ENCODE measurements around the gene TACR3. TPM values are rescaled to one million over a fixed set of nuclear protein-coding genes. Genes with fewer than 3 reads are reported as not detected.

TACR3 gene
- total and polyA plus RNA-seq, 2 of the 4 experiments (the other 2 are of a cell fraction) = not detected

- Histone ChIP-seq H3K36me3 (ENCODE audit: control insufficient read depth, insufficient read depth, low read length) (no peaks in the 10 kb centered on the region), H3K27ac (ENCODE audit: insufficient read depth, low read length) (no peak overlapping the region), H3K4me1 (ENCODE audit: control insufficient read depth, insufficient read depth, low read length) (no peaks in the 10 kb centered on the region), H2BK20ac (ENCODE audit: low read depth, low read length) (no peak overlapping the region), H3K4me3 (ENCODE audit: insufficient read depth, low read depth, low read length) (no peak overlapping the region), H3K9me3 (ENCODE audit: control insufficient read depth, insufficient read depth, low read length) (no peaks in the 10 kb centered on the region), H3K14ac (replicated peaks; ENCODE audit: low read depth, low read length) (no peak overlapping the region), H3K27me3 (ENCODE audit: control insufficient read depth, insufficient read depth, low read length) (no peaks in the 10 kb centered on the region), H4K20me1 (ENCODE audit: insufficient read depth, low read length) (no peaks in the 10 kb centered on the region), H3K79me1 (ENCODE audit: low read depth in 1 of 2, low read length in 2 of 2) (no peaks in the 10 kb centered on the region), H3K56ac (ENCODE audit: extremely low read depth, insufficient read depth, low read length) (no peak overlapping the region), H4K5ac (ENCODE audit: low read depth, low read length) (no peak overlapping the region), H2BK15ac (ENCODE audit: low read depth, low read length) (no peak overlapping the region), H3K4me2 (ENCODE audit: low read depth, low read length) (no peak overlapping the region), H2BK120ac (ENCODE audit: low read depth, low read length) (no peak overlapping the region), H3K4ac (ENCODE audit: low read depth, low read length) (no peak overlapping the region), H3K9ac (ENCODE audit: low read depth, low read length) (no peak overlapping the region), H2AFZ (replicated peaks; ENCODE audit: low read length, poor library complexity) (no peak overlapping the region), H2AK5ac (ENCODE audit: low read depth, low read length) (no peak overlapping the region), H3K18ac (ENCODE audit: low read depth, low read length) (no peak overlapping the region), H2BK5ac (ENCODE audit: low read depth, low read length, poor library complexity, severe bottlenecking) (no peak overlapping the region), H4K8ac (ENCODE audit: low read depth in 2 of 2, low read length in 2 of 2) (no peak overlapping the region), H4K91ac (ENCODE audit: insufficient read depth, low read depth, low read length) (no peak overlapping the region), H3K23ac (ENCODE audit: low read depth, low read length) (no peak overlapping the region), H2AK9ac (replicated peaks; ENCODE audit: low read depth, low read length, poor library complexity) (no peak overlapping the region), H3K9me1 (ENCODE audit: insufficient read depth, low read length) (no peaks in the 10 kb centered on the region)
- no peak for TF ChIP-seq RCOR1 (IDR thresholded peaks at IDR 0.05; ENCODE audit: insufficient replicate concordance, low read length)
- TF ChIP-seq CEBPB (IDR thresholded peaks at IDR 0.05; ENCODE audit: low read depth, low read length) = no peak
- TF ChIP-seq, protein P1, sequence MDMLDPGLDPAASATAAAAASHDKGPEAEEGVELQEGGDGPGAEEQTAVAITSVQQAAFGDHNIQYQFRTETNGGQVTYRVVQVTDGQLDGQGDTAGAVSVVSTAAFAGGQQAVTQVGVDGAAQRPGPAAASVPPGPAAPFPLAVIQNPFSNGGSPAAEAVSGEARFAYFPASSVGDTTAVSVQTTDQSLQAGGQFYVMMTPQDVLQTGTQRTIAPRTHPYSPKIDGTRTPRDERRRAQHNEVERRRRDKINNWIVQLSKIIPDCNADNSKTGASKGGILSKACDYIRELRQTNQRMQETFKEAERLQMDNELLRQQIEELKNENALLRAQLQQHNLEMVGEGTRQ (IDR thresholded peaks at IDR 0.05; ENCODE audit: low read depth, low read length) = no peak
- TF ChIP-seq NFE2L2 (IDR thresholded peaks at IDR 0.05; ENCODE audit: low read depth, low read length) = no peak
- TF ChIP-seq FOS (IDR thresholded peaks at IDR 0.05; ENCODE audit: low read depth, low read length) = no peak
- no peak for TF ChIP-seq RAD21 (IDR thresholded peaks at IDR 0.05; ENCODE audit: low read length)
- TF ChIP-seq MXI1 (IDR thresholded peaks at IDR 0.05; ENCODE audit: borderline replicate concordance, low read depth, low read length) = no peak
- no peak for TF ChIP-seq RFX5 (IDR thresholded peaks at IDR 0.05; ENCODE audit: low read depth, low read length)
- TF ChIP-seq, protein P2, sequence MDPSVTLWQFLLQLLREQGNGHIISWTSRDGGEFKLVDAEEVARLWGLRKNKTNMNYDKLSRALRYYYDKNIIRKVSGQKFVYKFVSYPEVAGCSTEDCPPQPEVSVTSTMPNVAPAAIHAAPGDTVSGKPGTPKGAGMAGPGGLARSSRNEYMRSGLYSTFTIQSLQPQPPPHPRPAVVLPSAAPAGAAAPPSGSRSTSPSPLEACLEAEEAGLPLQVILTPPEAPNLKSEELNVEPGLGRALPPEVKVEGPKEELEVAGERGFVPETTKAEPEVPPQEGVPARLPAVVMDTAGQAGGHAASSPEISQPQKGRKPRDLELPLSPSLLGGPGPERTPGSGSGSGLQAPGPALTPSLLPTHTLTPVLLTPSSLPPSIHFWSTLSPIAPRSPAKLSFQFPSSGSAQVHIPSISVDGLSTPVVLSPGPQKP (IDR thresholded peaks at IDR 0.05; ENCODE audit: borderline replicate concordance, low read depth, low read length) = no peak
- TF ChIP-seq SMC3 (IDR thresholded peaks at IDR 0.05; ENCODE audit: low read depth, low read length) = no peak
- no peak for TF ChIP-seq MAZ (IDR thresholded peaks at IDR 0.05; ENCODE audit: borderline replicate concordance, low read depth, low read length)
- TF ChIP-seq CHD1 (IDR thresholded peaks at IDR 0.05; ENCODE audit: low read depth, low read length) = no peak
- TF ChIP-seq POLR2A (IDR thresholded peaks at IDR 0.05; ENCODE audit: low read depth, low read length) = no peak
- no peak for TF ChIP-seq BHLHE40 (IDR thresholded peaks at IDR 0.05; ENCODE audit: low read depth, low read length)
- TF ChIP-seq CTCF (conservative IDR thresholded peaks at IDR 0.05; ENCODE audit: low read depth, low read length) = no peak
- TF ChIP-seq MAFK (IDR thresholded peaks at IDR 0.05; ENCODE audit: low read depth, low read length) = no peak
- ATAC-seq (ENCODE audit: low read depth) (no peak), DNase-seq (no peak)
- no TSS peak for BruUV-seq (replicated peaks)
- CTCF ChIA-PET = no interaction called here
- dilution Hi-C loops (cut with HindIII; ENCODE audit: low sequenced_read_pairs, unreplicated experiment) = no loop called here
- intact Hi-C loops (cut with micrococcal nuclease) = no loop called here
- POLR2A ChIA-PET (ENCODE audit: unreplicated experiment) = no interaction called here
- in situ Hi-C loops (cut with MboI; ENCODE audit: low sequenced_read_pairs) = no loop called here
Measured at GRCh38 chr4:103692615-103693014, 27.2 kb downstream of the TACR3 start.

Measured in IMR-90 (cell line).